Stomach (tissue), 9 donors: ENCODE data around the gene HP. TPM values are rescaled to one million over a fixed set of nuclear protein-coding genes. Genes with fewer than 3 reads are reported as not detected.
A peak's percentile ranks its signal among the peaks of the same experiment; 100 is the strongest.

Source experiments
- DNase-seq, 2 donors: peaks; one replicate each; pipeline versions ENCODE4 v3.0.0 to v3.0.0-alpha.2; 2013 to 2019
- H3K27ac ChIP-seq, 5 donors: fragments of 200-600 bp in 4 of 5; sonication (generic) in 4 of 5; one replicate each; pipeline ENCODE4 v1.5.1; 2013 to 2019; ENCODE audit warnings: mild to moderate bottlenecking in 1 of 5, moderate library complexity in 1 of 5
- H3K27me3 ChIP-seq, 3 donors: fragments of 200-600 bp; sonication (generic); one replicate each; pipeline ENCODE4 v1.5.1; 2017 to 2019; ENCODE audit warnings: mixed run types in 1 of 3
- H3K36me3 ChIP-seq, 4 donors: fragments of 200-600 bp; sonication (generic); 1 replicate in 3 of 4; 2 replicates in 1 of 4; pipeline ENCODE4 v1.5.1; 2016 to 2019
- H3K4me1 ChIP-seq, 4 donors: fragments of 200-600 bp; sonication (generic); one replicate each; pipeline ENCODE4 v1.5.1; 2016 to 2019
- H3K4me3 ChIP-seq, 4 donors: fragments of 200-600 bp; sonication (generic) in 3 of 4; one replicate each; pipeline ENCODE4 v1.5.1; 2016 to 2019; ENCODE audit warnings: mild to moderate bottlenecking in 1 of 4
- H3K9me3 ChIP-seq, 4 donors: fragments of 200-600 bp; sonication (generic); one replicate each; pipeline ENCODE4 v1.5.1; 2016 to 2019
- EP300 ChIP-seq: sonication (generic); formaldehyde crosslinking; IDR thresholded peaks from one replicate; pipeline ENCODE4 v1.6.1; 2017; ENCODE audit warnings: antibody characterized with exemption
- POLR2A ChIP-seq, 4 donors: fragments of 450-650 bp; IDR thresholded peaks; one replicate each; pipeline ENCODE4 v1.6.1; 2016; ENCODE audit warnings: antibody characterized with exemption in 4 of 4, control low read depth in 2 of 4, mild to moderate bottlenecking in 1 of 4, moderate library complexity in 1 of 4
- POLR2AphosphoS5 ChIP-seq, 3 donors: sonication (generic); formaldehyde crosslinking; IDR thresholded peaks; one replicate each; pipeline ENCODE4 v1.6.1; 2016; ENCODE audit warnings: antibody characterized with exemption in 3 of 3
- WGBS, 5 donors: extraction: QIAGEN DNeasy Blood & Tissue Kit in 3 of 5; methylation state at CpG; one replicate each; pipeline versions ENCODE4 v1.1.5 to v1.1.7; 2013 to 2018; 5-methylcytosine and 5-hydroxymethylcytosine counted together
- intact Hi-C: fragments of 100-400 bp; cut with DNase I; formaldehyde crosslinking; loops from one replicate; pipeline ENCODE4 v1.15.1; 2023; ENCODE audit warnings: low total_unique reads
- polyA plus RNA-seq, 3 donors: library from polyadenylated mRNA; stranded (reverse); fragments of 200-250 nt; gene quantifications; one replicate each; pipeline ENCODE4 v1.2.3, GENCODE V29; 2013
- total RNA-seq, 5 donors: library from RNA; depleted of rRNA; stranded (reverse); fragments of >200 nt; gene quantifications; one replicate each; pipeline versions ENCODE4 v1.1.0 to v1.2.3, GENCODE V29; 2014 to 2016
- TF ChIP-seq, protein P1 (sequence below), 7 experiments: fragments of 450-650 bp in 4 of 7; fragments of 200-600 bp in 3 of 7; sonication (generic) in 3 of 7; IDR thresholded peaks; one replicate each; pipeline ENCODE4 v1.5.1; 2016 to 2019; ENCODE audit warnings: antibody characterized with exemption in 7 of 7, control low read depth in 2 of 7, mild to moderate bottlenecking in 1 of 7
- donor health status: healthy with polysubstance abuse.
- donor health status: Bipolar disorder and iron deficiency.
- donor health status: healthy.

HP gene
- total and polyA plus RNA-seq, 8 donors = 1.6 to 8.8 (median 3.3) TPM; not detected in 3

GRCh38 chr16:72093448-72094265 is 39.4 kb downstream of the HP start, which contains the start of the genes DHX38 and TXNL4B:
TSS of gene DHX38 (plus strand) at chr16:72093847. CDS start at chr16:72096158, 2,311 bp downstream.
TSS of gene TXNL4B (minus strand) at chr16:72093620. CDS start at chr16:72090749, 2,871 bp downstream.
- no peaks in the 10 kb centered on the region for H3K27me3 ChIP-seq
- DNase-seq = peak; percentile 95 to 99
- H3K4me1 ChIP-seq = peaks cover 24 to 47% (median 40%) of the 10 kb centered on the region in 4 donors
- peak within 1 kb of the TSS; percentile 91 to 95 (median 94) for H3K27ac ChIP-seq
- WGBS, 5 donors = 0 to 1% (median 0%) methylated on average over 31 to 43 of the region's 43 CpGs
- intact Hi-C loops = no loop called here
- H3K9me3 ChIP-seq = no peaks in the 10 kb centered on the region
- H3K4me3 ChIP-seq = peak within 1 kb of the TSS; percentile 81 to 98 (median 91)
- TF ChIP-seq EP300 (no peak), POLR2AphosphoS5 (IDR thresholded peaks at IDR 0.05) (peak; percentile 62 to 95 (median 93)), POLR2A (IDR thresholded peaks at IDR 0.05) (peak in 2 of 4 donors; percentile 60 to 67)
- TF ChIP-seq, protein P1, sequence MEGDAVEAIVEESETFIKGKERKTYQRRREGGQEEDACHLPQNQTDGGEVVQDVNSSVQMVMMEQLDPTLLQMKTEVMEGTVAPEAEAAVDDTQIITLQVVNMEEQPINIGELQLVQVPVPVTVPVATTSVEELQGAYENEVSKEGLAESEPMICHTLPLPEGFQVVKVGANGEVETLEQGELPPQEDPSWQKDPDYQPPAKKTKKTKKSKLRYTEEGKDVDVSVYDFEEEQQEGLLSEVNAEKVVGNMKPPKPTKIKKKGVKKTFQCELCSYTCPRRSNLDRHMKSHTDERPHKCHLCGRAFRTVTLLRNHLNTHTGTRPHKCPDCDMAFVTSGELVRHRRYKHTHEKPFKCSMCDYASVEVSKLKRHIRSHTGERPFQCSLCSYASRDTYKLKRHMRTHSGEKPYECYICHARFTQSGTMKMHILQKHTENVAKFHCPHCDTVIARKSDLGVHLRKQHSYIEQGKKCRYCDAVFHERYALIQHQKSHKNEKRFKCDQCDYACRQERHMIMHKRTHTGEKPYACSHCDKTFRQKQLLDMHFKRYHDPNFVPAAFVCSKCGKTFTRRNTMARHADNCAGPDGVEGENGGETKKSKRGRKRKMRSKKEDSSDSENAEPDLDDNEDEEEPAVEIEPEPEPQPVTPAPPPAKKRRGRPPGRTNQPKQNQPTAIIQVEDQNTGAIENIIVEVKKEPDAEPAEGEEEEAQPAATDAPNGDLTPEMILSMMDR (IDR thresholded peaks at IDR 0.05) = no peak
- H3K36me3 ChIP-seq = peaks cover 35 to 48% (median 48%) of the 10 kb centered on the region in 4 donors

DNA sequence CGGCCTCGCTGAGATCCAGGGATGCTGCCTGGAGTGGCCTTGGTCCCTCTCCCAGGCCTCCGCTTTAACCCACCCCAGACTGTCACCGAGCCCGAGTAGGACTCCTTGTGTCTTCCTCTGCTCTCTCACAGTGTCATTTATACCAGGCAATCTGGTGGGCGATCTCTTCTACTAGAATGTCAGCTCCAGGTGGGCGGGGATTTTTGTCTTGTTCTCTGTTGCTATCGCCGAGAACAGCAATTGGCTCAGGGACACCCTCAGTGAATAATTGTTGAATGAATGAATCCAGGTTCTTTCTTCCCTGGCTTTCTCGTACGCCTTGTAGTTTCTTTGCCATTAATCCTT is 39.9 kb downstream of the HP start:
- intact Hi-C loops = no loop called here

GRCh38 chr16:72098936-72099335 is 44.6 kb downstream of the HP start:
- no peak for DNase-seq
- no peaks in the 10 kb centered on the region for H3K27me3 ChIP-seq
- no peak overlapping the region for H3K4me3 ChIP-seq
- intact Hi-C loops = loop anchor here (5.0 kb wide), 1 partner anchor 37 kb away; the partner anchor contains the start of gene HPR
- peaks cover 74 to 81% (median 80%) of the 10 kb centered on the region in 4 donors for H3K36me3 ChIP-seq
- H3K27ac ChIP-seq = no peak overlapping the region
- H3K4me1 ChIP-seq = peaks cover 11 to 23% (median 18%) of the 10 kb centered on the region in 4 donors
- 80 to 85% (median 84%) methylated on average over 15 of the region's 15 CpGs for whole genome bisulfite sequencing, 5 donors
- TF ChIP-seq POLR2AphosphoS5 (IDR thresholded peaks at IDR 0.05) (no peak), EP300 (no peak), POLR2A (IDR thresholded peaks at IDR 0.05) (no peak)
- TF ChIP-seq, protein P1 (IDR thresholded peaks at IDR 0.05) = no peak
- H3K9me3 ChIP-seq = no peaks in the 10 kb centered on the region

More for the DNA sequence above, 39.9 kb downstream of the HP start:
- no peaks in the 10 kb centered on the region for H3K9me3 ChIP-seq
- no peaks in the 10 kb centered on the region for H3K27me3 ChIP-seq
- H3K4me1 ChIP-seq = peaks cover 24 to 47% (median 40%) of the 10 kb centered on the region in 4 donors
- peak overlapping the region; percentile 91 to 95 (median 94) for H3K27ac ChIP-seq
- H3K36me3 ChIP-seq = peaks cover 36 to 48% (median 48%) of the 10 kb centered on the region in 4 donors
- DNase-seq = no peak
- H3K4me3 ChIP-seq = peak overlapping the region; percentile 81 to 98 (median 91)
- WGBS, 5 donors = 0 to 3% (median 2%) methylated on average over 11 of the region's 11 CpGs
- TF ChIP-seq POLR2A (IDR thresholded peaks at IDR 0.05) (no peak), EP300 (no peak), POLR2AphosphoS5 (IDR thresholded peaks at IDR 0.05) (no peak)
- TF ChIP-seq, protein P1 (IDR thresholded peaks at IDR 0.05) = no peak

DNA sequence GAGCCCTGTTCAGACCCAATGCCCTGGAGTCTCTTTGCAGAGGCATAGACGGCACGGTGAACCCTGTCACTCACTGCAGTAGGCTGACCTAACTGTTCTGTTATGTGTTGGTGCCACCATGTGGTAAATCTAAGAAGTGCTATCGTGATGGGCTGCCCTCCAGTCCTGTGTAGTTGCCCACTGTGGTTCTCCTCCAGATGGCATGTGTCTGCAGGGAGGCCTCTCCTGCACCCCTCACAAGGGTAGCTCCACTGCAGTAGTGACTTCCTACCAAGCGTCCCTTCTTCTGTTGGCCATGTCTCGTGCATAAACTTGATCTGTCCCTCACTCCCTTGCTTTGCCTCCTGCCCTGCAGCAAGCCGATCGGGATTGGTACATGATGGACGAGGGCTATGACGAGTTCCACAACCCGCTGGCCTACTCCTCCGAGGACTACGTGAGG is 45.1 kb downstream of the HP start:
- H3K9me3 ChIP-seq = no peaks in the 10 kb centered on the region
- intact Hi-C loops = loop anchor here (5.0 kb wide), 1 partner anchor 37 kb away; the partner anchor contains the start of gene HPR
- no peak overlapping the region for H3K4me3 ChIP-seq
- H3K27me3 ChIP-seq = no peaks in the 10 kb centered on the region
- TF ChIP-seq EP300 (no peak), POLR2AphosphoS5 (IDR thresholded peaks at IDR 0.05) (peak in 1 of 3 donors; percentile 42)
- TF ChIP-seq, protein P1 (IDR thresholded peaks at IDR 0.05) = peak in 5 of 7 experiments; percentile 32 to 59 (median 47)
- no peak overlapping the region for H3K27ac ChIP-seq
- H3K4me1 ChIP-seq = peaks cover 10 to 20% (median 14%) of the 10 kb centered on the region in 4 donors
- peak; percentile 41 to 83 for DNase-seq
- WGBS, 5 donors = 65 to 83% (median 68%) methylated on average over 10 to 12 of the region's 12 CpGs
- peaks cover 79 to 86% (median 85%) of the 10 kb centered on the region in 4 donors for H3K36me3 ChIP-seq
